SK-N-SH (cell line): ENCODE results near the gene PDE8A. TPM values are rescaled to one million over a fixed set of nuclear protein-coding genes. Genes with fewer than 3 reads are reported as not detected.

Experiments
- CTCF ChIA-PET: fragments of 300-600, 350-600 bp; formaldehyde crosslinking; extraction: SDS; loops from one replicate; lab custom pipeline; 2021; lab: Yijun Ruan, JAX
- POLR2A ChIA-PET: fragments of 350-600 bp; sonication (Branson Sonifier 250); formaldehyde crosslinking; extraction: SDS; loops from one replicate; lab custom pipeline; 2020; ENCODE audit warnings: antibody characterized with exemption, inconsistent platforms; lab: Yijun Ruan, JAX
- DNase-seq: peaks from one replicate; pipeline ENCODE4 v3.0.0; 2012
- H2AFZ ChIP-seq: fragments of 200-600 bp; sonication (generic); 2 replicates; pipeline ENCODE4 v1.8.1; 2016; ENCODE audit warnings: antibody characterized with exemption, mild to moderate bottlenecking, low read depth
- H3F3A ChIP-seq: fragments of 200-600 bp; sonication (generic); replicated peaks from 2 replicates; pipeline ENCODE3; 2016; ENCODE audit warnings: antibody characterized with exemption, mild to moderate bottlenecking; ENCODE audit not compliant: insufficient read depth
- H3K27ac ChIP-seq, 2 experiments: fragments of 200-500 bp in 1 of 2; fragments of 200-600 bp in 1 of 2; sonication (Bioruptor generic) in 1 of 2; sonication (generic), shearing (Covaris generic) in 1 of 2; 2 replicates each; pipeline versions ENCODE4 v1.5.1 to v1.6.1; 2014 to 2016; ENCODE audit warnings: low read depth in 2 of 2, inconsistent platforms in 1 of 2, low read length in 1 of 2, mild to moderate bottlenecking in 1 of 2, mixed read lengths in 1 of 2
- H3K27me3 ChIP-seq: fragments of 200-600 bp; sonication (generic), shearing (Covaris generic); 2 replicates; pipeline ENCODE4 v1.6.1; 2016; ENCODE audit warnings: mixed run types; ENCODE audit not compliant: insufficient read depth
- H3K36me3 ChIP-seq, 2 experiments: fragments of 200-500 bp in 1 of 2; fragments of 200-600 bp in 1 of 2; sonication (Bioruptor generic) in 1 of 2; sonication (generic) in 1 of 2; replicated peaks in 1 of 2; 2 replicates each; pipeline versions ENCODE3 to v1.5.1; 2014 to 2016; ENCODE audit warnings: low read length in 1 of 2, mild to moderate bottlenecking in 1 of 2; ENCODE audit not compliant: insufficient read depth in 2 of 2, control insufficient read depth in 1 of 2
- H3K4me1 ChIP-seq, 2 experiments: fragments of 200-500 bp in 1 of 2; fragments of 200-600 bp in 1 of 2; sonication (Bioruptor generic) in 1 of 2; sonication (generic), shearing (Covaris generic) in 1 of 2; 2 replicates each; pipeline versions ENCODE4 v1.5.1 to v1.6.1; 2014 to 2016; ENCODE audit warnings: low read depth in 1 of 2, low read length in 1 of 2, mixed run types in 1 of 2; ENCODE audit not compliant: insufficient read depth in 2 of 2, control insufficient read depth in 1 of 2
- H3K4me2 ChIP-seq: fragments of 200-600 bp; sonication (generic), shearing (Covaris generic); 2 replicates; pipeline ENCODE4 v1.6.1; 2017; ENCODE audit warnings: mixed run types
- H3K4me3 ChIP-seq, 2 experiments: fragments of 200-500 bp in 1 of 2; fragments of 200-600 bp in 1 of 2; sonication (Bioruptor generic) in 1 of 2; sonication (generic), shearing (Covaris generic) in 1 of 2; 2 replicates each; pipeline versions ENCODE4 v1.5.1 to v1.8.1; 2014 to 2016; ENCODE audit warnings: low read depth in 2 of 2, inconsistent platforms in 1 of 2, low read length in 1 of 2, mild to moderate bottlenecking in 1 of 2, mixed read lengths in 1 of 2, moderate library complexity in 1 of 2
- H3K79me2 ChIP-seq: fragments of 200-600 bp; sonication (generic); 2 replicates; pipeline ENCODE4 v1.8.1; 2017; ENCODE audit warnings: mild to moderate bottlenecking; ENCODE audit not compliant: insufficient read depth
- H3K9ac ChIP-seq: fragments of 200-600 bp; sonication (generic); 2 replicates; pipeline ENCODE4 v1.6.1; 2017; ENCODE audit warnings: mixed run types
- H3K9me2 ChIP-seq: fragments of 200-600 bp; sonication (generic); 2 replicates; pipeline ENCODE4 v1.6.1; 2017; ENCODE audit warnings: mixed run types
- H3K9me3 ChIP-seq: fragments of 200-600 bp; sonication (generic); 2 replicates; pipeline ENCODE4 v1.6.1; 2017; ENCODE audit warnings: mixed run types, mild to moderate bottlenecking, moderate library complexity
- H4K20me1 ChIP-seq: fragments of 200-600 bp; sonication (generic); 2 replicates; pipeline ENCODE4 v1.6.1; 2017; ENCODE audit warnings: mild to moderate bottlenecking, mixed run types; ENCODE audit not compliant: insufficient read depth
- CTCF ChIP-seq: fragments of 200-600 bp; sonication (generic); IDR thresholded peaks from 2 replicates; pipeline ENCODE4 v1.6.1; 2017; ENCODE audit warnings: antibody characterized with exemption, mild to moderate bottlenecking, moderate library complexity
- ELF1 ChIP-seq: IDR thresholded peaks from 2 replicates; pipeline ENCODE4 v1.4.0; 2012
- EP300 ChIP-seq, 2 experiments: IDR thresholded peaks; 2 replicates each; pipeline versions ENCODE4 v1.4.0 to v1.6.1; 2012; ENCODE audit warnings: borderline replicate concordance in 1 of 2, low read depth in 1 of 2, low read length in 1 of 2
- GABPA ChIP-seq: IDR thresholded peaks from 2 replicates; pipeline ENCODE4 v1.4.0; 2012; ENCODE audit warnings: low read depth, mild to moderate bottlenecking
- GATA2 ChIP-seq: sonication (generic); formaldehyde crosslinking; IDR thresholded peaks from 2 replicates; pipeline ENCODE4 v1.5.0; 2020; ENCODE audit warnings: mild to moderate bottlenecking, missing genetic modification reagents
- JUND ChIP-seq: IDR thresholded peaks from 2 replicates; pipeline ENCODE4 v1.4.0; 2012
- MEF2A ChIP-seq: IDR thresholded peaks from 2 replicates; pipeline ENCODE4 v1.4.0; 2012; ENCODE audit warnings: low read depth, borderline replicate concordance
- MXI1 ChIP-seq: IDR thresholded peaks from 2 replicates; pipeline ENCODE4 v1.6.1; 2012; ENCODE audit warnings: mild to moderate bottlenecking, low read depth, low read length, improper control_type of control experiment
- NFIC ChIP-seq: IDR thresholded peaks from 2 replicates; pipeline ENCODE4 v1.4.0; 2012; ENCODE audit warnings: borderline replicate concordance
- NRF1 ChIP-seq: IDR thresholded peaks from 2 replicates; pipeline ENCODE4 v1.6.1; 2012; ENCODE audit warnings: low read depth, mild to moderate bottlenecking, low read length
- RCOR1 ChIP-seq: fragments of 150-350 bp; IDR thresholded peaks from 2 replicates; pipeline ENCODE4 v1.6.1; 2017; ENCODE audit warnings: antibody characterized with exemption, low read length
- RFX5 ChIP-seq: IDR thresholded peaks from 2 replicates; pipeline ENCODE4 v1.6.1; 2012; ENCODE audit warnings: mild to moderate bottlenecking, improper control_type of control experiment, low read length
- SIN3A ChIP-seq: IDR thresholded peaks from 2 replicates; pipeline ENCODE4 v1.6.1; 2012; ENCODE audit warnings: low read depth, mild to moderate bottlenecking, low read length, moderate library complexity, borderline replicate concordance
- TCF12 ChIP-seq: IDR thresholded peaks from 2 replicates; pipeline ENCODE4 v1.4.0; 2012
- TEAD4 ChIP-seq: IDR thresholded peaks from 2 replicates; pipeline ENCODE4 v1.4.0; 2012; ENCODE audit warnings: mild to moderate bottlenecking, borderline replicate concordance; ENCODE audit not compliant: insufficient read depth
- WGBS: methylation state at CpG from one replicate; pipeline ENCODE4 v1.1.6; 2017; ENCODE audit warnings: low lambda C conversion rate; 5-methylcytosine and 5-hydroxymethylcytosine counted together
- polyA plus RNA-seq, 3 experiments: library from polyadenylated mRNA; depleted of rRNA; stranded (reverse); fragments of >200 nt; gene quantifications; 2 replicates each; pipeline ENCODE4 v1.2.3, GENCODE V29; 2012
- TF ChIP-seq, protein P1 (sequence below): fragments of 150-350 bp; IDR thresholded peaks from 2 replicates; pipeline ENCODE4 v1.6.1; 2017; ENCODE audit warnings: antibody characterized with exemption, low read length, low read depth, borderline replicate concordance

Gene PDE8A
- polyA plus RNA-seq, 1 of the 3 experiments (the other 2 are of a cell fraction): 13.4 TPM

DNA sequence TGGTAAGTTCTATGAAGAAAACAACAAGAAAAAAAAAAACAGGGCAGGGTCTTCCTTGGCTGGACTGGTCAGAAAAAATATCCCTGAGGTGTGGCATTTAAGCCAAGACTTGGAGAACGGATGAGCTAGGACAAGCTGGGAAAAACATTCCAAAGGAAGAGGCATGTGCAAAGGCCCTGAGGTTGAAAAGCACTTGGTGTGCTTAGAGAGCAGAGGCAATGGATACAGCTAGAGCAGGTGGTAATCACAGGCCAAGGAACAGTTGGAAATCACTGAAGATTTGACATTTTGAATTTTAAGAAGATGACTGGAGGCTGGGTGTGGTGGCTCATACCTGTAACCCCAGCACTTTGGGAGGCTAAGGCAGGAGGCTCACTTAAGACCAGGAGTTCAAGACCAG, 42.9 kb upstream of the PDE8A start:
- no peaks in the 10 kb centered on the region for H3K9me2 ChIP-seq
- no peaks in the 10 kb centered on the region for H3K4me1 ChIP-seq
- ChIA-PET POLR2A (no interaction called here), CTCF (interaction anchor here (1.2 kb wide), 1 partner anchor 16 kb away, joined by 3 read pairs; no protein-coding TSS in a partner anchor)
- no peak overlapping the region for H2AFZ ChIP-seq
- H3K79me2 ChIP-seq: no peaks in the 10 kb centered on the region
- no peak overlapping the region for H3K4me2 ChIP-seq
- H3K36me3 ChIP-seq: no peaks in the 10 kb centered on the region
- no peak overlapping the region for H3K4me3 ChIP-seq
- no peak overlapping the region for H3K27ac ChIP-seq
- no peaks in the 10 kb centered on the region for H4K20me1 ChIP-seq
- TF ChIP-seq TEAD4 (no peak), RCOR1 (no peak), JUND (no peak), EP300 (IDR thresholded peaks at IDR 0.05; ENCODE audit: borderline replicate concordance in 1 of 2, low read depth in 1 of 2, low read length in 1 of 2) (no peak)
- TF ChIP-seq, protein P1, sequence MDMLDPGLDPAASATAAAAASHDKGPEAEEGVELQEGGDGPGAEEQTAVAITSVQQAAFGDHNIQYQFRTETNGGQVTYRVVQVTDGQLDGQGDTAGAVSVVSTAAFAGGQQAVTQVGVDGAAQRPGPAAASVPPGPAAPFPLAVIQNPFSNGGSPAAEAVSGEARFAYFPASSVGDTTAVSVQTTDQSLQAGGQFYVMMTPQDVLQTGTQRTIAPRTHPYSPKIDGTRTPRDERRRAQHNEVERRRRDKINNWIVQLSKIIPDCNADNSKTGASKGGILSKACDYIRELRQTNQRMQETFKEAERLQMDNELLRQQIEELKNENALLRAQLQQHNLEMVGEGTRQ: no peak
- no peak overlapping the region for H3K9ac ChIP-seq
- no peaks in the 10 kb centered on the region for H3K27me3 ChIP-seq
- no peaks in the 10 kb centered on the region for H3F3A ChIP-seq
- no peak for DNase-seq
- 0 out of 2 replicates have a peak, but pooled peaks cover 5% of the 10 kb centered on the region for H3K9me3 ChIP-seq
- WGBS: 77% methylated on average over 1 of the region's 1 CpG

GRCh38 chr15:84940399-84940798, 41.3 kb upstream of the PDE8A start:
- H3K9ac ChIP-seq: no peak overlapping the region
- TF ChIP-seq NRF1 (no peak), NFIC (no peak), SIN3A (no peak), ELF1 (no peak), EP300 (IDR thresholded peaks at IDR 0.05; ENCODE audit: borderline replicate concordance in 1 of 2, low read depth in 1 of 2, low read length in 1 of 2) (no peak), MEF2A (no peak), CTCF (no peak), TEAD4 (no peak), MXI1 (no peak), RFX5 (no peak), GATA2 (CRISPR knock-in tag) (no peak), TCF12 (no peak), JUND (no peak), GABPA (no peak)
- H3K9me3 ChIP-seq: 0 out of 2 replicates have a peak, but pooled peaks cover 5% of the 10 kb centered on the region
- POLR2A ChIA-PET: no interaction called here
- H3F3A ChIP-seq: no peaks in the 10 kb centered on the region
- no peak for DNase-seq
- no peaks in the 10 kb centered on the region; a peak in 1 of 4 replicates for H3K4me1 ChIP-seq
- H2AFZ ChIP-seq: no peak overlapping the region
- H4K20me1 ChIP-seq: no peaks in the 10 kb centered on the region
- H3K4me2 ChIP-seq: no peak overlapping the region
- CTCF ChIA-PET: interaction anchor here (0.8 kb wide), 1 partner anchor 15 kb away, joined by 3 read pairs; no protein-coding TSS in a partner anchor
- H3K9me2 ChIP-seq: no peaks in the 10 kb centered on the region
- no peak overlapping the region for H3K4me3 ChIP-seq
- no peaks in the 10 kb centered on the region for H3K27me3 ChIP-seq
- no peaks in the 10 kb centered on the region for H3K79me2 ChIP-seq
- H3K27ac ChIP-seq: no peak overlapping the region
- H3K36me3 ChIP-seq: no peaks in the 10 kb centered on the region
- WGBS: 71% methylated on average over 3 of the region's 3 CpGs
